B cell (primary cell): ENCODE results near the gene KSR1.

Source experiments
- EZH2 ChIP-seq: IDR thresholded peaks from 2 replicates; pipeline ENCODE4 v1.6.1; 2012; ENCODE audit warnings: borderline replicate concordance, low read depth, mild to moderate bottlenecking, moderate library complexity, low read length; ENCODE audit not compliant: insufficient read depth, poor library complexity, severe bottlenecking
- TF ChIP-seq, protein P1 (sequence below): fragments of 200-600 bp; IDR thresholded peaks from one replicate; pipeline ENCODE4 v1.8.0; 2022; ENCODE audit warnings: antibody characterized with exemption, mild to moderate bottlenecking

DNA sequence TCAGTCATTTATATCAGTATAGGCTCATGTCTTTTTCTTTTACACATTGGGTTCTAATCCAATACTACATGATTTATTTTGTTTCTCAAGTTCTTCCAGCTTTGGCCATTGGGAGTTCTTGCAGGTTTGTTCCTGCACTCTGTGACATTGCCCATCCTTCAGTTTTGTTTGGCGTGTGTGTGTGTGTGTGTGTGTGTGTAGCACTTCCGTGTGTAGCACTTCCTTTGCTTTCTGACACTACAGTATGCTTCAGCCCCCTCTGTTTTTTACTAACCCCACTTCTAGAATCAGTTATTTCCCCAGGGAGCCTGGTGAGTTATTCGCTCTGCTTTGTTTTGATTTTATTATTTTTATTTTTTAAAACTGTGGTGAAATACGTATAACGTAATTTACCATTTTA lies 99.1 kb downstream of the KSR1 start:
- TF ChIP-seq, protein P1, sequence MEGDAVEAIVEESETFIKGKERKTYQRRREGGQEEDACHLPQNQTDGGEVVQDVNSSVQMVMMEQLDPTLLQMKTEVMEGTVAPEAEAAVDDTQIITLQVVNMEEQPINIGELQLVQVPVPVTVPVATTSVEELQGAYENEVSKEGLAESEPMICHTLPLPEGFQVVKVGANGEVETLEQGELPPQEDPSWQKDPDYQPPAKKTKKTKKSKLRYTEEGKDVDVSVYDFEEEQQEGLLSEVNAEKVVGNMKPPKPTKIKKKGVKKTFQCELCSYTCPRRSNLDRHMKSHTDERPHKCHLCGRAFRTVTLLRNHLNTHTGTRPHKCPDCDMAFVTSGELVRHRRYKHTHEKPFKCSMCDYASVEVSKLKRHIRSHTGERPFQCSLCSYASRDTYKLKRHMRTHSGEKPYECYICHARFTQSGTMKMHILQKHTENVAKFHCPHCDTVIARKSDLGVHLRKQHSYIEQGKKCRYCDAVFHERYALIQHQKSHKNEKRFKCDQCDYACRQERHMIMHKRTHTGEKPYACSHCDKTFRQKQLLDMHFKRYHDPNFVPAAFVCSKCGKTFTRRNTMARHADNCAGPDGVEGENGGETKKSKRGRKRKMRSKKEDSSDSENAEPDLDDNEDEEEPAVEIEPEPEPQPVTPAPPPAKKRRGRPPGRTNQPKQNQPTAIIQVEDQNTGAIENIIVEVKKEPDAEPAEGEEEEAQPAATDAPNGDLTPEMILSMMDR = no peak
- TF ChIP-seq EZH2 = no peak
